ENCODE results near the gene CIB4.

CIB4 gene

GRCh38 chr2:26533661-26534060 lies 107.5 kb downstream of the CIB4 start:
- H3K27ac ChIP-seq, result no peak overlapping the region
- ChIA-PET CTCF (no interaction called here), POLR2A (ENCODE audit: low non-redundant PET) (no interaction called here)
- DNase-seq (ENCODE audit: low spot score), result no peak
- TF ChIP-seq CTCF (conservative IDR thresholded peaks at IDR 0.05; ENCODE audit: low read depth), result no peak

- no peak for TF ChIP-seq CTCF (conservative IDR thresholded peaks at IDR 0.05; ENCODE audit: low read depth)
- POLR2A ChIA-PET (ENCODE audit: low non-redundant PET), result no interaction called here
- CTCF ChIA-PET, result no interaction called here
- no peak for DNase-seq (ENCODE audit: low spot score)
- H3K27ac ChIP-seq, result no peak overlapping the region
Observed at GRCh38 chr2:26532301-26533250, 108.6 kb downstream of the CIB4 start.
